H9 (cell line): ENCODE data around the gene MBTPS1. TPM values are rescaled to one million over a fixed set of nuclear protein-coding genes. Genes with fewer than 3 reads are reported as not detected.

Experiments
- DNase-seq: peaks from one replicate; pipeline ENCODE4 v3.0.0-alpha.2; 2017
- H2AFZ ChIP-seq: one replicate; pipeline ENCODE4 v1.6.1; 2013; ENCODE audit warnings: mild to moderate bottlenecking, low read length, control low read depth, moderate library complexity
- H2AK5ac ChIP-seq: 2 replicates; pipeline ENCODE4 v1.6.1; 2013; ENCODE audit warnings: low read length, control low read depth, mixed read lengths; ENCODE audit not compliant: insufficient read length
- H2BK120ac ChIP-seq: one replicate; pipeline ENCODE4 v1.6.1; 2013; ENCODE audit warnings: low read depth, mild to moderate bottlenecking, low read length, control low read depth, inconsistent platforms; ENCODE audit not compliant: poor library complexity, severe bottlenecking
- H2BK12ac ChIP-seq: 2 replicates; pipeline ENCODE4 v1.6.1; 2013; ENCODE audit warnings: low read length, control low read depth, mixed read lengths, low read depth; ENCODE audit not compliant: insufficient read length
- H2BK15ac ChIP-seq: 2 replicates; pipeline ENCODE4 v1.6.1; 2013; ENCODE audit warnings: low read depth, low read length, control low read depth
- H2BK20ac ChIP-seq: one replicate; pipeline ENCODE4 v1.6.1; 2013; ENCODE audit warnings: low read depth, mild to moderate bottlenecking, low read length, control low read depth, inconsistent platforms; ENCODE audit not compliant: poor library complexity, severe bottlenecking
- H2BK5ac ChIP-seq: 2 replicates; pipeline ENCODE4 v1.6.1; 2013; ENCODE audit warnings: low read length, control low read depth, mixed read lengths; ENCODE audit not compliant: insufficient read length
- H3K14ac ChIP-seq: 2 replicates; pipeline ENCODE4 v1.6.1; 2013; ENCODE audit warnings: low read length, control low read depth; ENCODE audit not compliant: insufficient read depth
- H3K18ac ChIP-seq: 2 replicates; pipeline ENCODE4 v1.6.1; 2013; ENCODE audit warnings: low read depth, mild to moderate bottlenecking, mixed read lengths, low read length, control low read depth; ENCODE audit not compliant: insufficient read length
- H3K23ac ChIP-seq: 2 replicates; pipeline ENCODE4 v1.6.1; 2013; ENCODE audit warnings: low read length, control low read depth, mixed read lengths, low read depth; ENCODE audit not compliant: insufficient read length
- H3K23me2 ChIP-seq: 2 replicates; pipeline ENCODE4 v1.6.1; 2013; ENCODE audit warnings: low read depth, mild to moderate bottlenecking, mixed read lengths, low read length, control low read depth; ENCODE audit not compliant: insufficient read length, poor library complexity, severe bottlenecking
- H3K27ac ChIP-seq: 2 replicates; pipeline ENCODE4 v1.5.1; 2013; ENCODE audit warnings: low read length, control low read depth, mixed read lengths, low read depth; ENCODE audit not compliant: insufficient read length
- H3K27me3 ChIP-seq: 2 replicates; pipeline ENCODE4 v1.6.1; 2013; ENCODE audit warnings: low read length, control low read depth, inconsistent platforms; ENCODE audit not compliant: insufficient read depth
- H3K4ac ChIP-seq: 2 replicates; pipeline ENCODE4 v1.6.1; 2013; ENCODE audit warnings: low read depth, mild to moderate bottlenecking, control low read depth, inconsistent platforms, low read length, moderate library complexity
- H3K4me1 ChIP-seq: 2 replicates; pipeline ENCODE4 v1.6.1; 2013; ENCODE audit warnings: low read length, control low read depth, inconsistent platforms; ENCODE audit not compliant: insufficient read depth
- H3K4me2 ChIP-seq: 2 replicates; pipeline ENCODE4 v1.6.1; 2013; ENCODE audit warnings: low read length, control low read depth, mixed read lengths; ENCODE audit not compliant: insufficient read length, insufficient read depth
- H3K56ac ChIP-seq: 2 replicates; pipeline ENCODE4 v1.6.1; 2013; ENCODE audit warnings: low read depth, mild to moderate bottlenecking, mixed read lengths, low read length, control low read depth; ENCODE audit not compliant: insufficient read length
- H3K79me1 ChIP-seq: 2 replicates; pipeline ENCODE4 v1.6.1; 2013; ENCODE audit warnings: low read depth, mild to moderate bottlenecking, moderate library complexity, low read length, control low read depth, inconsistent platforms; ENCODE audit not compliant: insufficient read depth, poor library complexity, severe bottlenecking
- H3K79me2 ChIP-seq: 2 replicates; pipeline ENCODE4 v1.6.1; 2013; ENCODE audit warnings: low read length, control low read depth, inconsistent platforms; ENCODE audit not compliant: insufficient read depth
- H3K9ac ChIP-seq: 2 replicates; pipeline ENCODE4 v1.6.1; 2013; ENCODE audit warnings: low read length, control low read depth, mixed read lengths; ENCODE audit not compliant: insufficient read length; ENCODE audit errors: extremely low read depth
- H3K9me3 ChIP-seq: one replicate; pipeline ENCODE4 v1.6.1; 2013; ENCODE audit warnings: low read depth, low read length, inconsistent platforms; ENCODE audit not compliant: control insufficient read depth
- H3T11ph ChIP-seq: one replicate; pipeline ENCODE4 v1.6.1; 2013; ENCODE audit warnings: mild to moderate bottlenecking, low read length, control low read depth, inconsistent platforms
- H4K20me1 ChIP-seq: one replicate; pipeline ENCODE4 v1.6.1; 2013; ENCODE audit not compliant: control insufficient read depth, insufficient read length, insufficient read depth
- H4K5ac ChIP-seq: 2 replicates; pipeline ENCODE4 v1.6.1; 2013; ENCODE audit warnings: low read depth, mild to moderate bottlenecking, mixed read lengths, low read length, control low read depth; ENCODE audit not compliant: insufficient read length
- H4K8ac ChIP-seq: replicated peaks from 2 replicates; pipeline ENCODE4 v1.6.1; 2013; ENCODE audit warnings: low read length, control low read depth, mixed read lengths, low read depth; ENCODE audit not compliant: insufficient read length
- H4K91ac ChIP-seq: 2 replicates; pipeline ENCODE4 v1.6.1; 2013; ENCODE audit warnings: low read depth, mild to moderate bottlenecking, moderate library complexity, mixed read lengths, low read length, control low read depth; ENCODE audit not compliant: insufficient read length
- H3K27ac Mint-ChIP-seq, 3 experiments: 2 replicates in 2 of 3; 3 replicates in 1 of 3; pipeline ENCODE4 v1.8.0; 2020 to 2021; ENCODE audit warnings: mixed read lengths in 3 of 3, mild to moderate bottlenecking in 1 of 3, moderate library complexity in 1 of 3
- H3K27me3 Mint-ChIP-seq: 2 replicates; pipeline ENCODE4 v1.8.0; 2021; ENCODE audit warnings: low read depth, mild to moderate bottlenecking, moderate library complexity, mixed read lengths
- H3K36me3 Mint-ChIP-seq, 3 experiments: 2 replicates in 2 of 3; 3 replicates in 1 of 3; pipeline ENCODE4 v1.8.0; 2020 to 2021; ENCODE audit warnings: low read depth in 3 of 3, mixed read lengths in 3 of 3; ENCODE audit not compliant: insufficient read depth in 1 of 3
- H3K4me1 Mint-ChIP-seq, 2 experiments: 2 replicates each; pipeline ENCODE4 v1.8.0; 2020; ENCODE audit warnings: mixed read lengths in 2 of 2
- H3K4me3 Mint-ChIP-seq, 2 experiments: 2 replicates in 1 of 2; 3 replicates in 1 of 2; pipeline ENCODE4 v1.8.0; 2020 to 2021; ENCODE audit warnings: mild to moderate bottlenecking in 2 of 2, mixed read lengths in 2 of 2, moderate library complexity in 1 of 2
- H3K9me3 Mint-ChIP-seq, 2 experiments: 2 replicates in 1 of 2; 3 replicates in 1 of 2; pipeline ENCODE4 v1.8.0; 2020; ENCODE audit warnings: mild to moderate bottlenecking in 2 of 2, mixed read lengths in 2 of 2, moderate library complexity in 1 of 2
- WGBS: extraction: QIAGEN DNeasy Blood & Tissue Kit; methylation state at CpG from one replicate; pipeline ENCODE4 v1.1.7; 2013; ENCODE audit warnings: missing lambda C conversion rate, low lambda C conversion rate, mixed read lengths; ENCODE audit not compliant: insufficient read length; ENCODE audit errors: extremely low coverage; 5-methylcytosine and 5-hydroxymethylcytosine counted together
- total RNA-seq: library from RNA; stranded (reverse); gene quantifications from 2 replicates; pipeline ENCODE4 v1.2.1, GENCODE V29; 2021
- TF ChIP-seq, protein P1 (sequence below): fragments of 200-600 bp; sonication (generic); conservative IDR thresholded peaks from 3 replicates; pipeline ENCODE4 v1.8.0; 2021; ENCODE audit warnings: antibody characterized with exemption, mild to moderate bottlenecking

The MBTPS1 gene
- total RNA-seq, 1 experiment from 2014 or later = 48.7 TPM

DNA sequence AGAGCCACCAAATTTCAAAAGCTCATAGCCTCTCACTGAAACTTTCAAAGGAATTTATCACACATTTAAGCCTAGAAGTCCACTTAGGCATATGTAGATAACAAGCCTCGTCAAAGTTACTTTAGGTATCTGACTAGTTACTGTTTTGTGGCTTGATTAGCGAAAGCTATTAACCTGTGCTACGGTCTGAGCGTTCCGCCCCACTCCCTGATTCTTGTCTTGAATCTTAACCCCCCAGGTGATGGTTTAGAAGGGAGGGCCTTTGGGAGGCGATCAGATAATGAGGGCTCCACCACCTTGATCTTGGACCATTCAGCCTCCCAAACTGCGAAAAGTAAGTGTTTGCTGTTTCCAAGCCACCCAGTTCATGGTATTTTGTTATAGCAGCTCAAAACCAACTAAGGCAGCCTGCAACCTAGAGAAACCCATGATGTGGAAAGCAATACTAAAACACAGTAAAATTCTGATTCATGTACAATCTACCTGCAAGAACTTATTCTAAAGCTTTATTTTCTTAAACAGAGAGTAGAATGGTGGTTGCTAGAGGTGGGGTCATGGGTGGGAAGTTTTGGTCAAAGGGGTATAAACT, 21.1 kb upstream of the MBTPS1 start:
- TF ChIP-seq, protein P1, sequence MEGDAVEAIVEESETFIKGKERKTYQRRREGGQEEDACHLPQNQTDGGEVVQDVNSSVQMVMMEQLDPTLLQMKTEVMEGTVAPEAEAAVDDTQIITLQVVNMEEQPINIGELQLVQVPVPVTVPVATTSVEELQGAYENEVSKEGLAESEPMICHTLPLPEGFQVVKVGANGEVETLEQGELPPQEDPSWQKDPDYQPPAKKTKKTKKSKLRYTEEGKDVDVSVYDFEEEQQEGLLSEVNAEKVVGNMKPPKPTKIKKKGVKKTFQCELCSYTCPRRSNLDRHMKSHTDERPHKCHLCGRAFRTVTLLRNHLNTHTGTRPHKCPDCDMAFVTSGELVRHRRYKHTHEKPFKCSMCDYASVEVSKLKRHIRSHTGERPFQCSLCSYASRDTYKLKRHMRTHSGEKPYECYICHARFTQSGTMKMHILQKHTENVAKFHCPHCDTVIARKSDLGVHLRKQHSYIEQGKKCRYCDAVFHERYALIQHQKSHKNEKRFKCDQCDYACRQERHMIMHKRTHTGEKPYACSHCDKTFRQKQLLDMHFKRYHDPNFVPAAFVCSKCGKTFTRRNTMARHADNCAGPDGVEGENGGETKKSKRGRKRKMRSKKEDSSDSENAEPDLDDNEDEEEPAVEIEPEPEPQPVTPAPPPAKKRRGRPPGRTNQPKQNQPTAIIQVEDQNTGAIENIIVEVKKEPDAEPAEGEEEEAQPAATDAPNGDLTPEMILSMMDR = no peak
- H3K27ac ChIP-seq = no peak overlapping the region

More for the DNA sequence above, 21.1 kb upstream of the MBTPS1 start:
- Histone ChIP-seq H3T11ph (no peak overlapping the region), H2BK20ac (no peak overlapping the region), H2BK5ac (no peak overlapping the region), H3K4ac (no peak overlapping the region), H3K56ac (no peak overlapping the region), H3K79me2 (peaks cover 8% of the 10 kb centered on the region; the same call in 1 of the 2 replicates), H3K27me3 (no peaks in the 10 kb centered on the region), H4K5ac (no peak overlapping the region), H4K8ac (no peak overlapping the region), H3K9me3 (no peaks in the 10 kb centered on the region), H3K23ac (no peak overlapping the region), H2BK15ac (no peak overlapping the region), H3K9ac (no peak overlapping the region), H3K79me1 (peaks cover 4% of the 10 kb centered on the region), H3K4me2 (no peak overlapping the region), H2AK5ac (no peak overlapping the region), H2BK12ac (no peak overlapping the region), H3K14ac (no peak overlapping the region), H3K4me1 (peaks cover 7% of the 10 kb centered on the region; the same call in 1 of the 2 replicates), H3K18ac (no peak overlapping the region), H2BK120ac (no peak overlapping the region), H4K91ac (no peak overlapping the region), H3K23me2 (no peaks in the 10 kb centered on the region), H2AFZ (no peak overlapping the region), H4K20me1 (no peaks in the 10 kb centered on the region)
- Mint-ChIP-seq H3K27ac (no peak overlapping the region; a peak in 1 of 7 replicates), H3K4me1 (peaks cover 54 to 55% of the 10 kb centered on the region in 2 experiments), H3K4me3 (no peak overlapping the region), H3K36me3 (peaks cover 6 to 14% (median 13%) of the 10 kb centered on the region in 3 experiments; a peak in 6 of 7 replicates), H3K27me3 (no peaks in the 10 kb centered on the region), H3K9me3 (peaks cover 0 to 6% of the 10 kb centered on the region in 2 experiments; a peak in 1 of 5 replicates)
- no peak for DNase-seq
- no CpG with 5 or more reads among the region's 7 CpGs for WGBS
